Upper lobe of left lung (tissue), 6 donors: Measurements from ENCODE around the gene FAAH. TPM values are rescaled to one million over a fixed set of nuclear protein-coding genes. Genes with fewer than 3 reads are reported as not detected.

Experiments
- ATAC-seq, 2 donors: fragments of 200-7000 bp; cut with Tn5 transposase; one replicate each; pipeline ENCODE4 v1.9.1; 2022; ENCODE audit warnings: mild to moderate bottlenecking in 2 of 2, moderate library complexity in 2 of 2; ENCODE audit not compliant: low FRiP score in 2 of 2
- DNase-seq, 2 donors: peaks; one replicate each; pipeline ENCODE4 v3.0.0-alpha.2; 2019 to 2020
- H3K27ac ChIP-seq, 4 donors: fragments of 200-600 bp; sonication (generic); one replicate each; pipeline ENCODE4 v1.5.1; 2016 to 2019
- H3K27me3 ChIP-seq, 4 donors: fragments of 200-600 bp; sonication (generic); one replicate each; pipeline ENCODE4 v1.5.1; 2017 to 2019
- H3K36me3 ChIP-seq, 4 donors: fragments of 200-600 bp; sonication (generic); one replicate each; pipeline ENCODE4 v1.5.1; 2016 to 2019
- H3K4me1 ChIP-seq, 4 donors: fragments of 200-600 bp; sonication (generic); one replicate each; pipeline ENCODE4 v1.5.1; 2018 to 2019
- H3K4me3 ChIP-seq, 4 donors: fragments of 200-600 bp; sonication (generic); one replicate each; pipeline ENCODE4 v1.5.1; 2017 to 2019; ENCODE audit warnings: mild to moderate bottlenecking in 2 of 4, moderate library complexity in 1 of 4
- H3K9me3 ChIP-seq, 4 donors: fragments of 200-600 bp; sonication (generic); one replicate each; pipeline ENCODE4 v1.5.1; 2018 to 2019
- EP300 ChIP-seq, 4 donors: sonication (generic); formaldehyde crosslinking; IDR thresholded peaks; one replicate each; pipeline ENCODE4 v1.5.1; 2017; ENCODE audit warnings: antibody characterized with exemption in 4 of 4, control low read depth in 2 of 4
- POLR2A ChIP-seq, 4 donors: fragments of 450-650 bp; IDR thresholded peaks; one replicate each; pipeline ENCODE4 v1.5.1; 2016 to 2017; ENCODE audit warnings: antibody characterized with exemption in 4 of 4, mild to moderate bottlenecking in 2 of 4
- POLR2AphosphoS5 ChIP-seq, 2 donors: sonication (generic); formaldehyde crosslinking; IDR thresholded peaks; one replicate each; pipeline ENCODE4 v1.5.1; 2017; ENCODE audit warnings: antibody characterized with exemption in 2 of 2
- WGBS, 2 donors: methylation state at CpG; one replicate each; pipeline ENCODE4 v1.1.5; 2017 to 2018; 5-methylcytosine and 5-hydroxymethylcytosine counted together
- total RNA-seq, 6 donors: library from RNA; depleted of rRNA in 4 of 6; stranded (reverse); fragments of >200 nt in 4 of 6; gene quantifications; one replicate each; pipeline versions ENCODE4 v1.1.0 to v1.2.1, GENCODE V29; 2016 to 2021
- TF ChIP-seq, protein P1 (sequence below), 6 experiments: fragments of 450-650 bp in 4 of 6; fragments of 200-600 bp in 2 of 6; sonication (generic) in 2 of 6; IDR thresholded peaks; one replicate each; pipeline ENCODE4 v1.5.1; 2016 to 2019; ENCODE audit warnings: antibody characterized with exemption in 6 of 6
- donor health status: DM: no; HTN: no; CAD: no; lungs with moderate emphysema.
- donor health status: DM: no; HTN: yes; CAD: no; lungs with severe emphysema.

Gene FAAH
- total RNA-seq, 6 donors from 2014 or later, result 34.1 to 67.1 (median 46.8) TPM

DNA sequence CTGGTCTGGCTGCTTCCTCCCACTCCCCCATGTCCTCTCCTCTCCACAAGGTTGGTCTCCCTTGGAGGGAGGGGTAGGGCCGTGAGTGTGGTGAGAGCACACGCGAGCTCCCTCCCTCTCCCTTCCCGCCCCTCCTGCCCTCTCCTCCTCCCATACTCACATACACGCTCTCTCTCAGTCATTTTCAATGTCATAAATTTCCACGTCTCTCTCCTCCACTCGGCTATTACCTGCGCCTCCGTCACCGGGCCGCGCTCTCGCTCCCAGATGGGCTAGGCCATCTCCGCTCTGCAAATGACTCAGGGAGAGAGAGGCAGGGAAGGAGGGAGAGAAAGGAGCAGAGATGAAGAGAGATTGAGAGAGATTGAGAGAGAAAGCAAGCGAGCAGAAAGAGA lies 58.8 kb downstream of the FAAH start:
- DNase-seq, result no peak
- Histone ChIP-seq H3K4me3 (no peak overlapping the region), H3K27ac (no peak overlapping the region), H3K9me3 (no peaks in the 10 kb centered on the region), H3K36me3 (no peaks in the 10 kb centered on the region), H3K27me3 (peaks cover 0 to 11% (median 5%) of the 10 kb centered on the region in 4 donors), H3K4me1 (peaks cover 6 to 8% (median 8%) of the 10 kb centered on the region in 4 donors)
- no peak for TF ChIP-seq POLR2AphosphoS5 (IDR thresholded peaks at IDR 0.05)
- TF ChIP-seq, protein P1, sequence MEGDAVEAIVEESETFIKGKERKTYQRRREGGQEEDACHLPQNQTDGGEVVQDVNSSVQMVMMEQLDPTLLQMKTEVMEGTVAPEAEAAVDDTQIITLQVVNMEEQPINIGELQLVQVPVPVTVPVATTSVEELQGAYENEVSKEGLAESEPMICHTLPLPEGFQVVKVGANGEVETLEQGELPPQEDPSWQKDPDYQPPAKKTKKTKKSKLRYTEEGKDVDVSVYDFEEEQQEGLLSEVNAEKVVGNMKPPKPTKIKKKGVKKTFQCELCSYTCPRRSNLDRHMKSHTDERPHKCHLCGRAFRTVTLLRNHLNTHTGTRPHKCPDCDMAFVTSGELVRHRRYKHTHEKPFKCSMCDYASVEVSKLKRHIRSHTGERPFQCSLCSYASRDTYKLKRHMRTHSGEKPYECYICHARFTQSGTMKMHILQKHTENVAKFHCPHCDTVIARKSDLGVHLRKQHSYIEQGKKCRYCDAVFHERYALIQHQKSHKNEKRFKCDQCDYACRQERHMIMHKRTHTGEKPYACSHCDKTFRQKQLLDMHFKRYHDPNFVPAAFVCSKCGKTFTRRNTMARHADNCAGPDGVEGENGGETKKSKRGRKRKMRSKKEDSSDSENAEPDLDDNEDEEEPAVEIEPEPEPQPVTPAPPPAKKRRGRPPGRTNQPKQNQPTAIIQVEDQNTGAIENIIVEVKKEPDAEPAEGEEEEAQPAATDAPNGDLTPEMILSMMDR (IDR thresholded peaks at IDR 0.05), result no peak
- no peak for TF ChIP-seq POLR2A (IDR thresholded peaks at IDR 0.05)
- no peak for TF ChIP-seq EP300 (IDR thresholded peaks at IDR 0.05)
- WGBS, 2 donors, result 53 to 62% methylated on average over 15 of the region's 15 CpGs
- ATAC-seq, result no peak

DNA sequence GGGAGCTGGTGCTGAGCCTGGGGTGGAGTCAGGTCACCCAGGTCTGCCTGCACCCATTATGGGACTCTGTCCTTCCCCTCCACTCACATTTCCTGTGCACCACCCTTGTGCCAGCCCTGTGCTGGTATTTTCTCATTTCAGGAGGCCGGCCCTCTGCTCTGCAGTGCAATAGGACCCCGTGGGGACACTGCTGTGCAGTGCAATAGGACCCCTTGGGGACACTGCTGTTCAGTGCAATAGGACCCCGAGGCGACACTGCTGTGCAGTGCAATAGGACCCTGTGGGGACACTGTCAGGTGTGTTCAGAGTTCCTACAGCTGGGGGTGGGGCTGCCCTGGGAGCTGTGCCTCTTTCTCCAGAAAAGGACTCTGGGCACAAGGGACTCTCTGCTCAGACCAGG lies 59.3 kb downstream of the FAAH start:
- H3K9me3 ChIP-seq, result no peaks in the 10 kb centered on the region

DNA sequence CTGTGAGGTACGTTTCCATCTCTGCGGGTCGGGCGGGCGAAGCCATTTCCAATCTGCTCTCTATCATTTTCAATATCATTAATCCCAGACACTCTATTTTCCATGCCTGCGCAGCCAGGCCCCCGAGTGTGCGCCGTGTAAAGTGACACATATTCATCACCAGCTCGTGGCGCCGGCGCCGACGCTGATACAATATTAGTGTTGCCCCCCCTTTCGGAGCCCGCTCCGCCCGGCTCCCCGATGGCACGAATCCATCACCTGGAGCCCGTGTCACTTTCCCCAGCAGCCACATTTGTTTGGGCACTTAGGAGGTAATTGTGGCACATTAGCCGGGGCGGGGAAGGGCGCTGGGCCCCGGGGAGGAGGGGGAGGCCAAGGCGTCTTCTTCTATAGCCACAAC lies 61.8 kb downstream of the FAAH start:
- Histone ChIP-seq H3K27me3 (no peaks in the 10 kb centered on the region), H3K9me3 (no peaks in the 10 kb centered on the region), H3K4me1 (no peaks in the 10 kb centered on the region), H3K4me3 (no peak overlapping the region), H3K27ac (no peak overlapping the region), H3K36me3 (no peaks in the 10 kb centered on the region)
- WGBS, 2 donors, result 92 to 93% methylated on average over 27 of the region's 27 CpGs
- DNase-seq (peak in 1 of 2 donors; percentile 81), ATAC-seq (no peak)
- TF ChIP-seq EP300 (IDR thresholded peaks at IDR 0.05) (no peak), POLR2AphosphoS5 (IDR thresholded peaks at IDR 0.05) (no peak)
- TF ChIP-seq, protein P1 (IDR thresholded peaks at IDR 0.05), result no peak

More for the DNA sequence above, 59.3 kb downstream of the FAAH start:
- TF ChIP-seq POLR2AphosphoS5 (IDR thresholded peaks at IDR 0.05) (no peak), EP300 (IDR thresholded peaks at IDR 0.05) (no peak), POLR2A (IDR thresholded peaks at IDR 0.05) (no peak)
- TF ChIP-seq, protein P1 (IDR thresholded peaks at IDR 0.05), result no peak
- Histone ChIP-seq H3K4me1 (peaks cover 2 to 3% (median 2%) of the 10 kb centered on the region in 4 donors), H3K4me3 (no peak overlapping the region), H3K36me3 (no peaks in the 10 kb centered on the region), H3K27ac (no peak overlapping the region), H3K27me3 (peaks cover 0 to 6% (median 2%) of the 10 kb centered on the region in 4 donors)
- no peak for DNase-seq
- no peak for ATAC-seq
- WGBS, 2 donors, result 51 to 64% methylated on average over 4 of the region's 4 CpGs

DNA sequence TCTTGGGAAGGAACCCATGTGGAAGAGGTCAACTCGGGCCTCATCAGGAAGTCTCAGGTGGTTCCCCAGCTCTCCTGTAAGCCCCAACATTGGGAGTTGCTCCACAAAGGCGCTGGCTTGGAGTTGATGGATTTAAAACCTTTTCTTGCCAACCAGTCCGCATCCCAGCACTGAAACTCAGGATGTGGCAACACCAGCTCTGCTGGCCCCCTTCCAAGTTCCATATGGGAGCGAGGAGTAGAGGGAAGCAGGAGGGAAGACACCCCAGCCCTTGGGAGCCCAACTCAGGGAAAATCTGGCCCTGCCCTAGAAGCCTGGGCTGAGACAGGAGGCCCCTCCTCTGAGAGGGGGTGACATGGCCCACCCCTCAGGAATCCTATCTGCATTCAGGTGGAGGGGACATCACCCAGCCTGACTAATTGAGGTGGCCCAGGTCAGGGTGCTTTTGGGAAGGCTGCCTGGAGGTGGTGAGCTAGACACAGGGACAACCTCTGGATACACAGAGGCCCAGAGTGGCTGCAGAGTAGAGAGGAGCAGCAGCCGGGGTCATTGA lies 62.4 kb downstream of the FAAH start:
- no peak for ATAC-seq
- Histone ChIP-seq H3K9me3 (no peaks in the 10 kb centered on the region), H3K27me3 (no peaks in the 10 kb centered on the region), H3K36me3 (no peaks in the 10 kb centered on the region), H3K27ac (no peak overlapping the region), H3K4me3 (no peak overlapping the region), H3K4me1 (no peaks in the 10 kb centered on the region)
- TF ChIP-seq POLR2A (IDR thresholded peaks at IDR 0.05) (no peak), EP300 (IDR thresholded peaks at IDR 0.05) (no peak)
- TF ChIP-seq, protein P1 (IDR thresholded peaks at IDR 0.05), result no peak
- 62 to 66% methylated on average over 4 to 5 of the region's 5 CpGs for WGBS, 2 donors
- DNase-seq, result no peak

DNA sequence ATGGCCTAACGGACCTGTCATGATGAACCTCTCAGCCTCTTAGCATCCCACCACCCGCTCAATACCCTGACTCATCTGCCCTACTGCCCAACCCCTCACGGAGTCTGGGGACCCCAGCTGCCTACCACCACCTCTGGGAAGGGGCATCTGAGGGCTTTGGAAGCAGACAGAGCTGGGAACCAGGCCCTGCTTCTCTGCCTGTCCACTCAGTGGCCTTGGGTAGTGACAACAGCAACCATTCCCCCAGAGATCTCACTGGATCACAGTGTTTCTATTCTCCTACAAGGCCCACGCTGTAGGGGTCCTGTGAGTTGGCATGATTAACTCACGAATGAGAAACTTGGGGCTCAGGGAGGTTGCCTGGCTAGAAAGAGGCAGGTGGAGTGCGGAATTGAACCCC lies 63.1 kb downstream of the FAAH start:
- no peaks in the 10 kb centered on the region for H3K27me3 ChIP-seq
- H3K36me3 ChIP-seq, result no peaks in the 10 kb centered on the region
- ATAC-seq (no peak), DNase-seq (no peak)
- no peak for TF ChIP-seq EP300 (IDR thresholded peaks at IDR 0.05)
- no peak for TF ChIP-seq POLR2A (IDR thresholded peaks at IDR 0.05)
- TF ChIP-seq, protein P1 (IDR thresholded peaks at IDR 0.05), result no peak
- no peak for TF ChIP-seq POLR2AphosphoS5 (IDR thresholded peaks at IDR 0.05)
- no peaks in the 10 kb centered on the region for H3K9me3 ChIP-seq
- no peak overlapping the region for H3K4me3 ChIP-seq
- H3K27ac ChIP-seq, result no peak overlapping the region
- whole genome bisulfite sequencing, 2 donors, result 83 to 89% methylated on average over 5 to 6 of the region's 6 CpGs
- no peaks in the 10 kb centered on the region for H3K4me1 ChIP-seq
